Type B pancreatic cell (in vitro differentiated cells): ENCODE measurements around the gene CACYBP. TPM values are rescaled to one million over a fixed set of nuclear protein-coding genes. Genes with fewer than 3 reads are reported as not detected.

Experiments
- DNase-seq: peaks from one replicate; pipeline ENCODE4 v3.0.0; 2021; ENCODE audit warnings: mixed read lengths; ENCODE audit not compliant: unreplicated experiment; ENCODE audit errors: extremely low spot score
- H3K27ac Mint-ChIP-seq: 2 replicates; pipeline ENCODE4 v1.8.0; 2021; ENCODE audit warnings: mild to moderate bottlenecking, mixed read lengths
- H3K27me3 Mint-ChIP-seq: 2 replicates; pipeline ENCODE4 v1.8.0; 2021; ENCODE audit warnings: mixed read lengths
- H3K36me3 Mint-ChIP-seq: 2 replicates; pipeline ENCODE4 v1.8.0; 2021; ENCODE audit warnings: mixed read lengths
- H3K4me1 Mint-ChIP-seq: one replicate; pipeline ENCODE4 v1.8.0; 2021; ENCODE audit warnings: mixed read lengths; ENCODE audit not compliant: unreplicated experiment
- H3K4me3 Mint-ChIP-seq: 2 replicates; pipeline ENCODE4 v1.8.0; 2021; ENCODE audit warnings: mild to moderate bottlenecking, mixed read lengths
- H3K9me3 Mint-ChIP-seq: 2 replicates; pipeline ENCODE4 v1.8.0; 2021; ENCODE audit warnings: mixed read lengths
- CTCF ChIP-seq: fragments of 200-600 bp; sonication (generic); conservative IDR thresholded peaks from 2 replicates; pipeline ENCODE4 v1.5.0; 2021; ENCODE audit warnings: antibody characterized with exemption, mild to moderate bottlenecking
- total RNA-seq: library from RNA; stranded (reverse); gene quantifications from 2 replicates; pipeline ENCODE4 v1.2.1, GENCODE V29; 2021; ENCODE audit warnings: low replicate concordance

The CACYBP gene
- total RNA-seq, 1 donor from 2014 or later, result 124 TPM

GRCh38 chr1:174968750-174969244 is 30.9 kb upstream of the CACYBP start:
- Mint-ChIP-seq H3K9me3 (no peaks in the 10 kb centered on the region), H3K27ac (peak overlapping the region; percentile 89), H3K4me1 (peaks cover 41% of the 10 kb centered on the region), H3K27me3 (no peaks in the 10 kb centered on the region), H3K36me3 (peaks cover 3% of the 10 kb centered on the region), H3K4me3 (peak overlapping the region; percentile 46)
- TF ChIP-seq CTCF, result no peak
- DNase-seq, result no peak

GRCh38 chr1:174969977-174970376 is 29.8 kb upstream of the CACYBP start:
- Mint-ChIP-seq H3K9me3 (no peaks in the 10 kb centered on the region), H3K4me1 (peaks cover 31% of the 10 kb centered on the region), H3K27me3 (no peaks in the 10 kb centered on the region), H3K4me3 (no peak overlapping the region), H3K36me3 (peaks cover 3% of the 10 kb centered on the region), H3K27ac (peak overlapping the region; percentile 11)
- DNase-seq, result no peak
- no peak for TF ChIP-seq CTCF

- Mint-ChIP-seq H3K36me3 (peaks cover 11% of the 10 kb centered on the region), H3K4me1 (peaks cover 20% of the 10 kb centered on the region), H3K27ac (peak overlapping the region; percentile 88), H3K27me3 (no peaks in the 10 kb centered on the region), H3K9me3 (no peaks in the 10 kb centered on the region), H3K4me3 (peak overlapping the region; percentile 41)
- no peak for DNase-seq
- no peak for TF ChIP-seq CTCF
Observed at GRCh38 chr1:174971466-174971865, 28.3 kb upstream of the CACYBP start.

- no peaks in the 10 kb centered on the region for H3K27me3 Mint-ChIP-seq
- no peak for TF ChIP-seq CTCF
- H3K27ac Mint-ChIP-seq, result peak overlapping the region; percentile 88
- DNase-seq, result no peak
- peaks cover 11% of the 10 kb centered on the region for H3K36me3 Mint-ChIP-seq
- no peak overlapping the region for H3K4me3 Mint-ChIP-seq
- no peaks in the 10 kb centered on the region for H3K9me3 Mint-ChIP-seq
- H3K4me1 Mint-ChIP-seq, result peaks cover 19% of the 10 kb centered on the region
Observed at GRCh38 chr1:174971902-174972301, 27.8 kb upstream of the CACYBP start.

- TF ChIP-seq CTCF, result no peak
- H3K27me3 Mint-ChIP-seq, result no peaks in the 10 kb centered on the region
- peak overlapping the region; percentile 6 for H3K27ac Mint-ChIP-seq
- peaks cover 4% of the 10 kb centered on the region for H3K4me1 Mint-ChIP-seq
- no peaks in the 10 kb centered on the region for H3K9me3 Mint-ChIP-seq
- no peak for DNase-seq
- H3K36me3 Mint-ChIP-seq, result peaks cover 14% of the 10 kb centered on the region
- no peak overlapping the region for H3K4me3 Mint-ChIP-seq
Observed at GRCh38 chr1:174974711-174975119, 25.0 kb upstream of the CACYBP start.

GRCh38 chr1:174975764-174976163 is 24.0 kb upstream of the CACYBP start:
- H3K36me3 Mint-ChIP-seq, result peaks cover 20% of the 10 kb centered on the region
- no peaks in the 10 kb centered on the region for H3K27me3 Mint-ChIP-seq
- H3K9me3 Mint-ChIP-seq, result no peaks in the 10 kb centered on the region
- H3K27ac Mint-ChIP-seq, result no peak overlapping the region
- no peak for DNase-seq
- TF ChIP-seq CTCF, result no peak
- H3K4me3 Mint-ChIP-seq, result no peak overlapping the region
- peaks cover 4% of the 10 kb centered on the region for H3K4me1 Mint-ChIP-seq
